Right renal cortex interstitium (tissue), 3 donors: ENCODE results near the gene CHP2. TPM values are rescaled to one million over a fixed set of nuclear protein-coding genes. Genes with fewer than 3 reads are reported as not detected.
"Not testable (repeated sequence)": the region's sequence is repeated elsewhere in the genome, so short reads cannot be mapped to it uniquely, and the experiment has no call there.

Source experiments
- DNase-seq, 3 donors: peaks; one replicate each; pipeline ENCODE4 v3.0.0-alpha.2; 2013; ENCODE audit warnings: low read depth in 3 of 3, low spot score in 2 of 3
- polyA plus RNA-seq, 3 donors: library from polyadenylated mRNA; unstranded; fragments of 120-200 nt; gene quantifications; one replicate each; pipeline ENCODE4 v1.2.1, GENCODE V29; 2013; ENCODE audit not compliant: insufficient read length in 3 of 3

The CHP2 gene
- polyA plus RNA-seq, result 1 to 10 TPM in 2 of 3 donors, under 1 TPM in 1; 0.93 to 1.7 (median 1.0) TPM

- DNase-seq, result peak in 1 of 3 donors; percentile 18
Observed at GRCh38 chr16:23754594-23755483, at the start of gene CHP2. CHP2 (plus strand) TSS chr16:23755026; CDS start chr16:23755050, 24 bp downstream.

GRCh38 chr16:23705517-23705902, 49.3 kb upstream of the CHP2 start:
- DNase-seq, result no peak

GRCh38 chr16:23706439-23706838, 48.4 kb upstream of the CHP2 start:
- no peak for DNase-seq

- no peak for DNase-seq
Observed at GRCh38 chr16:23709536-23709935, 45.3 kb upstream of the CHP2 start.

- DNase-seq, result no peak
Observed at GRCh38 chr16:23710008-23710407, 44.8 kb upstream of the CHP2 start.

GRCh38 chr16:23710504-23710903, 44.3 kb upstream of the CHP2 start:
- no peak for DNase-seq

- DNase-seq, result no peak
Observed at GRCh38 chr16:23711785-23712184, 43.0 kb upstream of the CHP2 start.

- DNase-seq, result no peak
Observed at GRCh38 chr16:23712976-23713375, 41.9 kb upstream of the CHP2 start, which contains the start of gene ERN2. ERN2 (minus strand) TSS chr16:23713222; CDS start chr16:23713187, 35 bp downstream.

- no peak for DNase-seq
Observed at GRCh38 chr16:23716484-23716883, 38.3 kb upstream of the CHP2 start.

- DNase-seq, result not testable (repeated sequence)
Observed at GRCh38 chr16:23722613-23723240, 32.1 kb upstream of the CHP2 start.

- no peak for DNase-seq
Observed at GRCh38 chr16:23724096-23724784, 30.6 kb upstream of the CHP2 start.

- no peak for DNase-seq
Observed at GRCh38 chr16:23724785-23725131, 30.1 kb upstream of the CHP2 start.

GRCh38 chr16:23726710-23727109, 28.1 kb upstream of the CHP2 start:
- DNase-seq, result no peak

- DNase-seq, result no peak
Observed at GRCh38 chr16:23728112-23728477, 26.7 kb upstream of the CHP2 start.

- no peak for DNase-seq
Observed at GRCh38 chr16:23729503-23730424, 25.1 kb upstream of the CHP2 start.

GRCh38 chr16:23734176-23734893, 20.5 kb upstream of the CHP2 start:
- no peak for DNase-seq

- not testable (repeated sequence) for DNase-seq
Observed at GRCh38 chr16:23737423-23738028, 17.3 kb upstream of the CHP2 start.

GRCh38 chr16:23739516-23739915, 15.3 kb upstream of the CHP2 start:
- no peak for DNase-seq

GRCh38 chr16:23741675-23742303, 13.0 kb upstream of the CHP2 start:
- no peak for DNase-seq
